Endothelial cell of hepatic sinusoid (primary cell): ENCODE results near the gene TSGA10.
"Not testable (repeated sequence)": the region's sequence is repeated elsewhere in the genome, so short reads cannot be mapped to it uniquely, and the experiment has no call there.

Source experiments
- in situ Hi-C: cut with HindIII; loops from 2 replicates; pipeline ENCODE4 v1.10.0; 2017; ENCODE audit warnings: low sequenced_read_pairs

The TSGA10 gene

DNA sequence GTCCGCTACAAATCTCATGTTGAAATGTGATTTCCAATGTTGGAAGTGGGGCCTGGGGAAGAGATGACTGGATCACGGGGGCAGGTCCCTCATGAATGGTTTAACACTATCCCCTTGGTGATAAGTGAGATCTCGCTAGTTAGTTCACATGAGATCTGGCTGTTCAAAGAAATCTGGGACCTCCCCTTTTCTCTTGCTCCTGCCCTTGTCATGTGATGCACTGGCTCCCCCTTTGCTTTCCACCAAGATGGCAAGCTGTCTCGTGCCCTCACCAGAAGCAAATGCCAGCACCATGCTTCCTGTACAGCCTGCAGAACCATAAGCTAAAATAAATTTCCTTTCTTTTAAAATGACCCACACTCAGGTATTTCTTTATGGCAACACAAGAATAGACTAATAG lies 70.5 kb downstream of the TSGA10 start:
- in situ Hi-C loops: no loop called here

DNA sequence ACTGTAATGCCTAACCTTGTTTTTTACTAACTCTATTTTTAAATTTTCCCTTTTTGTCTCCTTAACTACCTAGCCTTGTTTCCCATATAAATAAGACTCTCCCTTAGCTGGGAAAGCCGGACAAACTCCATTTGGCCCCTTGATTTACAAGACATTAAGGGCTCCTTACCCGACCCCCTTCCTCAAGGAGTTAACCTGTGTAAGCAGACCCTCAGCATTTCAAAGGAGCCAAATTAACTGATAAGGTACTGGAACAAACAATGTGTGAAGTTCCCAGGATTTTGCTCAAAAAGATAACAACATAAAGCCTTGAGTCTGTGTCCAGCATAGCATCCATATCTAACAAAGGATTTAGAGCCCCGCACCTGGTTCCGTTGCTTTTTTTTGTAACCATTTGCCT lies 72.9 kb downstream of the TSGA10 start:
- in situ Hi-C loops: no loop called here

DNA sequence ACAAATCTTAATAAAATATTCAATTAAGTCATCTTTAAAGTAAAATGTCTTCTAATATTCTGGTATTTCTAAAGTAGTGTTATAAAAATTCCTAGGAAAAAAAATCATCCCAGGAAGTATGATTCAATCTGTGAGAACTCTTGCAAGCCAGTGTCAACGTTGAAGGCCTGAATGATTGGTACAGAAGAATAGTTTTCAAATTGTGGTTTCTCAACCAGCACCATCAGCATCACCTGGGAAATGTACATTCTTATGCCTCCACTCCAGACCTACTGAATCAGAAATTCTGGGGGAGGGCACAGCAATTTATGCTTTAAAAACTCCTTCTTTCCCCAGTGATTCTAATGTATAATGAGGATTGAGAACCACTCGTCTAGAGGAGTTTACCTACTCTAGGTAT lies 75.5 kb downstream of the TSGA10 start:
- in situ Hi-C loops: no loop called here

DNA sequence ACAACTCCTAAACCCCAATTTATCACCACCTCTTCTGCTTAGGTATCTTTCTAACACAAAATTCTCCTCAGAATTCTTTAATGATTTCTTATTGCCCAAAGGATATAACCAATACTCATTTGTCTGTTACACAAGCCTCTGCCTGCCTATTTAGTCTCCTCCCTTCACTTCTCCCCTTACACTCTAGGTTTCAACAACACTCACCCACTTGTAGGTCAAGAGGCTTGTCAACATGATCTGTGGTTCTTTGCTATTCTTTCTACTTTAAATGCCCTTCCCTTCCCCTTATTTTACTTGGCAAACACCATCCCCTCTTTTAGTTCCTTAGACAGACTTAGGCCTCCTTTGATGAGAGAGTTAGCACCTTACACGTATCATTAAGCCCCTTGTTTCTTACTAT lies 82.2 kb downstream of the TSGA10 start:
- in situ Hi-C loops: loop anchor here (25.0 kb wide), 1 partner anchor 235 kb away; no protein-coding TSS in a partner anchor

DNA sequence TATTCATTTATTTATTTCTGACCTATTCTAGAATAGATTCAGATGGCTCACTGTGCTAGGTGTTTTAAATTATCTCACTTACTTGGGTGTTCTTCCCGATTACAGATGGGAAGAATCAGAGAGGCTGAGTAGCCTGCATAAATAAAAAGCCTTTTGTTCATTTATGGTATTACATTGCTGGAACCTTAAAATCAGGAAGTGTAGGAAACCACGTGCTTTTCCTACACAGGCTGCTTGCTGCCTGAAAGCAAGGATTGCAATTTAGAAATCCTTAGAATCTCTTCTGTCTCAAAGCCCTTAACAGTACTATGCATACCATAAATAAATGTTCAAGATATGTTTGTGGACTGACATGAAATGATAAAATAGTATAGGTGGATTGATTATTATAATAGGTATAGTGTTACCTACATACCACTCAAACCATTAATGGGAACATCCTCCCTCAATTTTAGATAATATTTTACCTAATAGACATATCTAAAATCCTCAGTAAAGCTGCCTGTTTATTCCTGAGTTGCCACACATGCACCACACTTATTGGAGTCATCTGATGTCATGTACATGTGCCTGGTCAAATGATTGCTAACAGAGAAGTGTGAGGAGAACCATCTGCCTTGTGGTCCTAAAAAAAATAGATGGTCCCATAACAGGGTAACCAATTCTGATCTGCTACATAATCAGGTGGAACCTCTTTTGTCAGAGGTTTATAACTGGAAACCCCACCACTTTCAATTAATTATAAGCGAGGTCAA lies 86.7 kb downstream of the TSGA10 start:
- in situ Hi-C loops: loop anchor here (25.0 kb wide), 1 partner anchor 231 kb away; no protein-coding TSS in a partner anchor

DNA sequence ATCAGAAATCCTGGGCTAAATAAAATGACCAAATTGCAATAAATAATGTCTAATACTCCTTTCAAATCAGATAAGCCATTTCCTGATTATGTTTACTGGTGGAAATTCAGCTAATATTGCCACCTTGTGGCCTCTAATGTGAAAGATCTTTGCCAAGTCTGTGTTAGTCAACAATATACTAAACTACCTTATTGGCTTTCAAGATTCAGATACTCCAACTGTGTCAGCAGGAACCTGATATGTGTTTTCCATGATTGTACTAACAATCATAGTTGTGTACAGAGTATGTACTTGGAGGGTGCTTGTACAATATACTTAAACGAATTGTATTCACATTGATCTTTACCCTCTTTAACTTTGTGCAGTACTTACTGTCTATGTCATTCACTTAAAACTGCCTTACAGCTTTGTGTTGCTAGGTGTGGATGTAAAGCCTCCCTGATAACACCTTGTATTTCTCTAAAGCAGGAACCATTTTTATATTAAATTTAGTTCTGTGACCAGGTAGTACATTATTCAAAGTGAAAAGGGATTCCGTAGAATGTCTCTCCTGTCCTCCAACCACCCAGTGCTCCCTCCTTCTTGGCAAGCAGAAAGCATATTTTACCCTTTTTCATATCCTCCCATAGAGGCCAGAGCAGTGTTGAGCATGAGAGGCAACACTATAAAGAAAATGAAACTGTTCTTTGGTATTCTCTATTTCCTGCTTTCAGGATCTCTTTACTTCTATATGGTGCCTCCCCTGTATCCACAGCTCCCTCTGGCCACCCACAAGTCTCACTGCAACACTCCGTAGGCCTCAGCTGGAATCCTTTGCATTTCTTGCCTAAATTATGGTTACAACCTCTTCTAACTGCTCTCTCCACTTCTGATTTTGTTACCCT lies 88.4 kb downstream of the TSGA10 start:
- in situ Hi-C loops: loop anchor here (25.0 kb wide), 1 partner anchor 229 kb away; no protein-coding TSS in a partner anchor

DNA sequence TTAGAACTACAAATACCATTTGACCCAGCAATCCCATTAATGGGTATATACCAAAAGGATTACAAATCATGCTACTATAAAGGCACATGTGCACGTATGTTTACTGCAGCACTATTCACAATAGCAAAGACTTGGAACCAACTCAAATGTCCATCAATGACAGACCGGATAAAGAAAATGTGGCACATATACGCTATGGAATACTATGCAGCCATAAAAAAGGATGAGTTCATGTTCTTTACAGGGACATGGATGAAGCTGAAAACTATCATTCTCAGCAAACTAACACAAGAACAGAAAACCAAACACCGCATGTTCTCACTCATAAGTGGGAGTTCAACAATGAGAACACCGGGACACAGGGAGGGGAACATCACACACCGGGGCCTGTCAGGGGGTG lies 105.6 kb downstream of the TSGA10 start:
- in situ Hi-C loops: not testable (repeated sequence)

DNA sequence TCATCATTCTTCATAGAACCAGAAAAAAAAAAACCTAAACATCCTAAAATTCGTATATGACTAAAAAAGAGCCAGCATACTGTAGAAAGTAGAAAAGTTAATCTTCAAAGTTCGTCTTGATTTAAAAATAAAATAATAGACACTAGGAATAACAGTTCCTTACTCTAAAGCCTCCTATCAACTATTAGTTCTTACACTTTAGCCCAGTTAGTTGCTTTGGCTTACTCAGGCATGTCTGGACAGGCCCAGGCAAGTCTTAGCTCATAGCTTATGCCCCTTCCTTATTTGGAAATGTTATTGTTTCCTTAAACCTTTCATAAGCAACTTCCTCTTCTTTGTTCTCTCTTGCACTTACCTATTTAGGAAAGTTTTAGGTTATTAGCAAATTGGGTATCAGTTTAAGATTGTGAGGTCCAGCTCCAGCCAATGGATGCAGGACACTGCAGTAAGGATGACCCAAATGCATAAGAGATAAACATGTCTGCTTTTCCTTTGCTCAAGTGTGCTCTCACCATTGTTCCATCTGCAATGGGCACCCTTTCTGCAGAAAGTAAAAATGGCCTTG lies 113.9 kb downstream of the TSGA10 start:
- in situ Hi-C loops: not testable (repeated sequence)

DNA sequence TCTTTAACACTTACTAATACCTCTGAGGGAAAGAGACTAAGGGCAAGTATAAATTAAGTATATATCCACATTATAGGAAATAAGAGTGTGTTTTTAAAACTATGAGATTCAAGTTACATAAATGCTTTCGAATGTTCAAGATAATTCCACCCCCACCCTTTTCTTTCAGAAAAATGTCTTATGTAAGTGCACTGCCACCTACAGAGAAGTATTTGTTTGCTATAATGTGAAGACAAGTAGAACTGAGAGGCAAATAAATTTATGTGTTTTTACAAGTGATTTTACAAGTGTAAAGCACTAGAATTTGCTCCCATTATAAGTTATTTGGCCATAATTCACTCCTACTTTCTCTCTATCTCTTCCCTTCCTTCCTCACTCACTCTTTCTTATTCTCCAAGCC lies 118.8 kb downstream of the TSGA10 start:
- in situ Hi-C loops: no loop called here

DNA sequence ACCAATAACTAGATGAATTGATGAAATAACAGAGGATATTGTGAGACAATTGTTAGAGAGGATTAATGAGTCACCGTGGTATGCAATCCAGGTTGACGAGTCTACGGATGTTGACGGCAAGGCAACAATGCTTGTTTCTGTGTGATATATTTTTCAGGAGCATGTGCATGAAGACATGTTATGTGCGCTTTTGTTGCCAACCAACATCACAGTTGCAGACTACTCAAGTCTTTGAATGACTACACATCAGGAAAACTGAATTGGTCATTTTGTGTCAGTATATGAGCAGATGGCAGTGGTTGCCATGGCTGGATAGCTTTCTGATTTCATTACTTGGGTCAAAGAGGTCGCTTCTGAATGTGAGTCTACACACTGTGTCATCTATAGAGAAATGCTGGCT lies 122.0 kb downstream of the TSGA10 start:
- in situ Hi-C loops: no loop called here

DNA sequence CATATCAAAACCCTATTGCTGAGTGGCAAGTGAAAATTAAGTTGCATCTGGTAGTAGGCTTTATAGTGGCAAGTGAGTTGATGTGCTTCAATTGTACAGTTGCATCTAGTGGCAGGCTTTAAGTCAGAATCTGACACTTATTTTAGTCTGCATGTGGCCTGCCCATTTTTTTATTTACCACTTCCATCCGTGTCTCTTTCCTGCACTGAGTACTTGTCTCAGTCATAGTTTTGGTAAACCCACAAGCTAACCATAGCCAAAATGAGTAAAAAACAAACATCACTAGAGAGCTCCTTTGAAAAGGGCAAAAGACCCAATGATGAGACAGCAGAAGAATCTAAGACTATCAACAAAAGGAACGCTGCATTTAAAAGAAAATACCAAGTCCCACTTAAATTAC lies 122.7 kb downstream of the TSGA10 start:
- in situ Hi-C loops: no loop called here

DNA sequence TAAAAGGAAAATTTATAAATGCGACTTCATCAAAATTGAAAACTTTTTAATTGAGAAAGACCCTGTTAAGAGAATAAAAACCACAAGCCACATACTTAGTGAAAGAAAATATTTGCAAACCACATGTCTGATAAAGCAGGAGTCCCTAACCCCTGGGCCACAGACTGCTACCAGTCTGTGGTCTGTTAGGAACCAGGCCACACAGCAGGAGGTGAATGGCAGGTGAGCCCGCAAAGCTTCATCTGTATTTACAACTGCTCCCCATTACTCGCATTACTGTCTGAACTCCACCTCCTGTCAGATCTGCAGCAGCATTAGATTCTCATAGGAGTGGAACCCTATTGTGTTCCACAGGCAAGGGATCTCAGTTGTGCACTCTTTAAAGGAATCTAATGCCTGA lies 123.3 kb downstream of the TSGA10 start:
- in situ Hi-C loops: no loop called here

DNA sequence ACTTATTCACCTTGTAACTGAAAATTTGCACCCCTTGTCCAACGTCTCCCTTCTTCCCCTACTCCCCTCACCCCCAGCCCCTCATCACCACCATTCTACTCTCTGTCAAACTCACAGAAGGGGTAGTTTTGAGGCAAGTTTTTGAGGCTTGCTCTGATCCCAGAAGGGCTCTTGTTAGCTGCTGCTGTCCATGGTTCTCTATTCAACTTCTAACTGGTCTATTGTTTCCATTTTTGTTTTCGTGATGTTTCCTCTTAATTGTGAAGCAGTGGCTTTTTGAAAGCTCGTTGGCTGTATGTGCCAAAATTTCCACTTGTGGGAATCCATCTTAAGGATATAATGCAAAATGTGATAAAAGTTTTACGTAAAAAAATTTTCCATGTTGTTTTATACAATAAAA lies 126.2 kb downstream of the TSGA10 start:
- in situ Hi-C loops: no loop called here

DNA sequence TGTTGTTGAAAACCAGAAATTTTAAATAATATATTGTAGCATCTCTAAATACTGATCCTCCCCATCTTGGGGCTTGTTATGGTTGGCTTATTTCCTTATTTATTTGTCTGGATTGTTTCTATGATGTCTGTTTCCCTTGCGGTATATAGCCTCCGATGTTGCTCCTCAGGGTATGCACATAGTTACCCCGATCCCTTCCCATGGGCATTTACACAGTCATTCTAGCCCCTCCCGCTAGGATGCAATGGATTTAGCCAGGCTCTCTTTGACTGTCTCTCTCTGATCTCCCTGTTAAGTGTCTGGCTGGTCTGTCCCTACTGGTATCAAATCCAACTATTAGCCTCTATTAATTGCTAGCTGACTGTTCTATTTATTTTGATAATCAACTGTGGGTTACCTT lies 126.9 kb downstream of the TSGA10 start:
- in situ Hi-C loops: no loop called here

DNA sequence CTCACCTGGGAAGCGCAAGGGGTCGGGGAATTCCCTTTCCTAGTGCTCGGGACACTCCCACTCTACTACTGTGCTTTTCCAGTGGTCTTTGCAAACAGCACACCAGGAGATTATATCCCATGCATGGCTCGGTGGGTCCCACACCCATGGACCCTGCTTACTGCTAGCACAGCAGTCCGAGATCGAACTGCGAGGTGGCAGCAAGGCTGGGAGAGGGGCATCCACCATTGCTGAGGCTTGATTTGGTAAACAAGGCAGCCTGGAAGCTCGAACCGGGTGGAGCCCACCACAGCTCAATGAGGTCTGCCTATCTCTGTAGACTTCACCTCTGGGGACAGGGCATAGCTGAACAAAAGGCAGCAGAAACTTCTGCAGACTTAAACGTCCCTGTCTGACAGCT lies 154.0 kb downstream of the TSGA10 start:
- in situ Hi-C loops: no loop called here

DNA sequence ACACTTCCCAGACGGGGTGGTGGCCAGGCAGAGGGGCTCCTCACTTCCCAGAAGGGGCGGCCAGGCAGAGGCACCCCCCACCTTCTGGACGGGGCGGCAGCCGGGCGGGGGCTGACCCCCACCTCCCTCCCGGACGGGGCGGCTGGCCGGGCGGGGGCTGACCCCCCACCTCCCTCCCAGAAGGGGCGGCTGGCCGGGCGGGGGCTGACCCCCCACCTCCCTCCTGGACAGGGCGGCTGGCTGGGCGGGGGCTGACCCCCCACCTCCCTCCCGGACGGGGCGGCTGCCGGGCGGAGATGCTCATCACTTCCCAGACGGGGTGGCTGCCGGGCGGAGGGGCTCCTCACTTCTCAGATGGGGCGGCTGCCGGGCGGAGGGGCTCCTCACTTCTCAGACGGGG lies 166.0 kb downstream of the TSGA10 start:
- in situ Hi-C loops: not testable (repeated sequence)

DNA sequence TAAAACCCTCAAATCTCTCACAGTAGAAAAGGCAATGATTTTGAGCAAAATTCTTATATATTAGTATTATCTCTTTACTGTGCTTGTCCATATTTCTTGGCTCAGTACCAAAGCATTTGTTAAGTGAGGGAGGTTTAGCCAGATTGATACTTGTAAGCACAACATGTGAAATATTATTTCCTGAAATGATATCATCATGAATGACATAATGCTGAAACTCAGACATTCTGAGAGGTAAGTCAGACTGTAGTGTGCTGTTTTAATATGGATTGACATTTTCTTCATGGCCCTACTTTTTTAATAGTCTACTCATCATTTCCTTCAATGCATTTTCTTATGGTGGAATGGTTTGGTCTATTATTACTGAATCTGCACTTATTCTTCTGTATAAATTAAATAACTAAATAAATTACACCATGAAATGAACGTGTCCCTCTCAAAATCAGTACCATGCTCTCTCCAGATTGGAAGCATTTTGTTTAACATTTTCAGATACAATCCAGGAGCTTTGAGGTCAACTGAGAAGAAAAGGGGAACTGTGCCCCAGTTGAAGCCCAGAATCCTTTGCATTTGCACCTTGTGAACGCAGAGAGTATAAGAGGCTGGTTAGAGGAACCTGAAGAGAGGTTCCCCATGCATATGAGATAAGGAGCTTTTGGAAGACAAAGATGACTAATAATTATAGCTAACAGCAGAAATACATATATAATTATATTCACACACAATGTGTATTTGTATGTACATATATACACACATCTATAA lies 168.7 kb downstream of the TSGA10 start:
- in situ Hi-C loops: no loop called here

DNA sequence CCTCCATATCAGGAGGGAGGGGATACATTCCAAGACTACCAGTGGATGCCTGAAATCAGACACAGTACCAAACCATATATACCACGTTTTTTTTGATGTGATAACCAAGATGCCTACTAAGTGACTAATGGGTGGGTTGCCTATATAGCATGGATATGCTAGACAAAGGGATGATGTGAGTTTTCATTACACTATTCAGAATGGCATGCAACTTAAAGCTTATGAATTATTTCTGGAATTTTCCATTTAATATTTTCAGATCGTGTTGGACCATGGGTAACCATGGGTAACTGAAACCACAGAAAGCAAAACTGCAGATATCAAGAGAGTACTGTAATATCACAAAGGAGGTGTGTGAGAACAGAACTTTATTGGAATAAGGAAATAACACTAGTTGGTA lies 179.1 kb downstream of the TSGA10 start:
- in situ Hi-C loops: no loop called here

DNA sequence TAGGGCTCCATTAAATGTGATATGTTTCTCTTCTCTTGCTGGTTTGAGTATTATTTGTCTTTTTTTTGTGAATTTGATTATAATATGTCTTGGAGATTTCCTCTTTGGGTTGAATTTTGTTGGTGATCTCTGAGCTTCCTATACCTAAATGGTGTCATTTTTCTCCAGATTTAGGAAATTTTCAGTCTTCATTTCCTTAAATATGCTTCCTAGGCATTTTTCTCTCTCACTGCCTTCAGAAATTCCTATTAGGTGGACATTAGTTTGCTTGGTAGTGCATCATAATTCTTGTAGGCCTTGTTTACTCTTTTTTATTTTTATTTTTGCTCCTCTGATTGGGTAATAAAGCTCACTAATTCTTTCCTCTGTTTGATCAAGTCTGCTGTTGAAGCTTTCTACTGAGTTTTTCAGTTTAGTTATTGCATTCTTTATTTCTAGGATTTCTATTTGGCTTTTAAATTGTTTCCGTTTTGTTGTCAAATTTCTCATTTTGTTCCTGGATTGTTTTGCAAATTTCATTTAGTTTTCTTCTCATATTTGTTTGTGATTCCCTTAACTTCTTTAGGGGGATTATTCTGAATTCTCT lies 182.1 kb downstream of the TSGA10 start:
- in situ Hi-C loops: no loop called here

DNA sequence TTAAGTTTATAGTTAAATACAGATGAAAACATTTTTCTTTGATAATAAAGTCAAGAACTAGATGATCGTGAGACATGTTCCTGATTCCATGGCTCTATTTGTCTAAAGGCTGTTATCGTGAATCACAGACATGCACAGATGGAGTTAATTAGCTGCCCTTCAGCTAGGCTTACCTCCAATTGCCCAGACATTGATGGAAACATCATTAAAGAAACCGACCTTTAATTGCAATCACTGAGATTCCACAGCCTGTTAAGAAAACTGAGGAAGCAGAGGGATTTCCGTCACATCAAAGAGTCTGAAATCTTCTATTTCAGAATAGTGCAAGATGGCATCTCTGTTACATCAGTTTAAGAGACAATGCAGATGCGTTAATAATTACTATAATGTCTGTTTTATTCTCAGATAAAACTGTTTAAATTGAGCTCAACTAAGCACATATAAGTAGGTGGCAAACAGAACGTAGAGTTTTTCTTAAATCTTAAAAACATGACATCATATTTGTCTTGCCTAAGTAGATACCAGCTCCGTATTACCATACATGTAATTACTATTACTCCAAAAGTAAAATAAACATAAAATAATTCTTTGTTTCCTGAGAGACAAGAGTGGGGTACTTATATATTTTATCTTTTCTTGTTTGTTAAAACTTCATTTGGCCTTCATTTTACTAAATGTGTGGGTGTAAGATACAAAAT lies 194.8 kb downstream of the TSGA10 start:
- in situ Hi-C loops: no loop called here
